MCF 10A (cell line): ENCODE results near the gene SLAMF1. TPM values are rescaled to one million over a fixed set of nuclear protein-coding genes. Genes with fewer than 3 reads are reported as not detected.
"Not testable (repeated sequence)": the region's sequence is repeated elsewhere in the genome, so short reads cannot be mapped to it uniquely, and the experiment has no call there.

Experiments
- BruUV-seq: library from RNA; stranded (reverse); fragments of 400-500 nt; replicated peaks from 2 replicates; lab custom pipeline; 2021; lab: Mats Ljungman, UMichigan
- CTCF ChIA-PET: fragments of 300-600 bp; sonication (Branson Sonifier 250); formaldehyde crosslinking; extraction: SDS; loops from one replicate; lab custom pipeline; 2021; ENCODE audit warnings: antibody characterized with exemption, inconsistent platforms; lab: Yijun Ruan, JAX
- POLR2A ChIA-PET: fragments of 300-600, 350-650 bp; sonication (Branson Sonifier 250); formaldehyde crosslinking; extraction: SDS; loops from one replicate; lab custom pipeline; 2020; ENCODE audit warnings: antibody characterized with exemption, inconsistent platforms; lab: Yijun Ruan, JAX
- DNase-seq: peaks from one replicate; pipeline ENCODE4 v3.0.0-alpha.2; 2018; ENCODE audit not compliant: unreplicated experiment
- H3K27ac Mint-ChIP-seq: one replicate; pipeline ENCODE4 v1.8.0; 2022; ENCODE audit warnings: mild to moderate bottlenecking, low read depth, mixed read lengths; ENCODE audit not compliant: unreplicated experiment
- H3K27me3 Mint-ChIP-seq: one replicate; pipeline ENCODE4 v1.8.0; 2022; ENCODE audit warnings: mixed read lengths; ENCODE audit not compliant: insufficient read depth, unreplicated experiment
- H3K36me3 Mint-ChIP-seq: one replicate; pipeline ENCODE4 v1.8.0; 2022; ENCODE audit warnings: mild to moderate bottlenecking, moderate library complexity, mixed read lengths; ENCODE audit not compliant: insufficient read depth, unreplicated experiment
- H3K4me1 Mint-ChIP-seq: one replicate; pipeline ENCODE4 v1.8.0; 2022; ENCODE audit warnings: mixed read lengths; ENCODE audit not compliant: insufficient read depth, unreplicated experiment
- H3K4me3 Mint-ChIP-seq: one replicate; pipeline ENCODE4 v1.8.0; 2022; ENCODE audit warnings: mild to moderate bottlenecking, moderate library complexity, mixed read lengths; ENCODE audit not compliant: unreplicated experiment
- H3K9me3 Mint-ChIP-seq: one replicate; pipeline ENCODE4 v1.8.0; 2022; ENCODE audit warnings: mixed read lengths; ENCODE audit not compliant: unreplicated experiment
- CTCF ChIP-seq: fragments of 200-600 bp; IDR thresholded peaks from one replicate; pipeline ENCODE4 v1.8.0; 2022; ENCODE audit warnings: antibody characterized with exemption, mild to moderate bottlenecking; ENCODE audit not compliant: unreplicated experiment
- intact Hi-C: fragments of 100-400 bp; cut with micrococcal nuclease; formaldehyde crosslinking; loops from 2 replicates; pipeline ENCODE4 v1.14.1; 2022
- total RNA-seq: library from RNA; stranded (reverse); gene quantifications from 2 replicates; pipeline ENCODE4 v1.2.3, GENCODE V29; 2022

SLAMF1 gene
- total RNA-seq, 1 experiment from 2014 or later = not detected

- H3K27me3 Mint-ChIP-seq = peaks cover 41% of the 10 kb centered on the region
- H3K4me1 Mint-ChIP-seq = no peaks in the 10 kb centered on the region
- ChIA-PET POLR2A (no interaction called here), CTCF (interaction anchor here (0.6 to 1.4 kb wide), 3 partner anchors 19 to 105 kb away, joined by 3 read pairs; no protein-coding TSS in a partner anchor)
- H3K9me3 Mint-ChIP-seq = peaks cover 3% of the 10 kb centered on the region
- intact Hi-C loops = no loop called here
- BruUV-seq = no TSS peak
- no peak overlapping the region for H3K27ac Mint-ChIP-seq
- no peak for DNase-seq
- H3K36me3 Mint-ChIP-seq = no peaks in the 10 kb centered on the region
- no peak for TF ChIP-seq CTCF
- H3K4me3 Mint-ChIP-seq = no peak overlapping the region
These were observed 81.3 kb downstream of the SLAMF1 start for GRCh38 chr1:160565564-160565963.

GRCh38 chr1:160563230-160563629, 83.6 kb downstream of the SLAMF1 start:
- H3K9me3 Mint-ChIP-seq = peaks cover 16% of the 10 kb centered on the region
- H3K4me1 Mint-ChIP-seq, POLR2A ChIA-PET, H3K36me3 Mint-ChIP-seq, BruUV-seq, DNase-seq, H3K27ac Mint-ChIP-seq, intact Hi-C loops, H3K4me3 Mint-ChIP-seq: not testable (repeated sequence)
- peaks cover 52% of the 10 kb centered on the region for H3K27me3 Mint-ChIP-seq
- CTCF ChIA-PET = interaction anchor here (0.5 to 1.6 kb wide), 3 partner anchors 11 to 134 kb away, joined by 4 to 5 read pairs (median 4); no protein-coding TSS in a partner anchor

- H3K36me3 Mint-ChIP-seq, POLR2A ChIA-PET, H3K4me3 Mint-ChIP-seq, DNase-seq, H3K27ac Mint-ChIP-seq, H3K4me1 Mint-ChIP-seq, intact Hi-C loops, BruUV-seq: not testable (repeated sequence)
- Mint-ChIP-seq H3K27me3 (peaks cover 54% of the 10 kb centered on the region), H3K9me3 (peaks cover 16% of the 10 kb centered on the region)
- CTCF ChIA-PET = interaction anchor here (0.7 to 1.6 kb wide), 4 partner anchors 12 to 134 kb away, joined by 3 to 5 read pairs (median 4); no protein-coding TSS in a partner anchor
These were observed 84.1 kb downstream of the SLAMF1 start for GRCh38 chr1:160562745-160563144.

- no peak for DNase-seq
- TF ChIP-seq CTCF = no peak
- ChIA-PET CTCF (interaction anchor here (0.6 to 1.1 kb wide), 4 partner anchors 13 to 153 kb away, joined by 3 to 5 read pairs (median 3); no protein-coding TSS in a partner anchor), POLR2A (no interaction called here)
- no TSS peak for BruUV-seq
- intact Hi-C loops = no loop called here
- Mint-ChIP-seq H3K27ac (no peak overlapping the region), H3K9me3 (peaks cover 16% of the 10 kb centered on the region), H3K27me3 (peaks cover 67% of the 10 kb centered on the region), H3K36me3 (no peaks in the 10 kb centered on the region), H3K4me3 (no peak overlapping the region), H3K4me1 (peaks cover 8% of the 10 kb centered on the region)
These were observed 86.0 kb downstream of the SLAMF1 start for GRCh38 chr1:160560806-160561205.

GRCh38 chr1:160560045-160560705, 86.7 kb downstream of the SLAMF1 start:
- Mint-ChIP-seq H3K27me3 (peaks cover 73% of the 10 kb centered on the region), H3K4me1 (peaks cover 8% of the 10 kb centered on the region), H3K27ac (no peak overlapping the region), H3K36me3 (no peaks in the 10 kb centered on the region), H3K4me3 (no peak overlapping the region), H3K9me3 (peaks cover 16% of the 10 kb centered on the region)
- TF ChIP-seq CTCF = no peak
- intact Hi-C loops = no loop called here
- ChIA-PET CTCF (interaction anchor here (0.6 to 0.8 kb wide), 2 partner anchors 12 to 27 kb away, joined by 3 to 5 read pairs; no protein-coding TSS in a partner anchor), POLR2A (no interaction called here)
- no TSS peak for BruUV-seq
- no peak for DNase-seq

GRCh38 chr1:160559437-160559836, 87.4 kb downstream of the SLAMF1 start:
- H3K4me1 Mint-ChIP-seq, H3K4me3 Mint-ChIP-seq, BruUV-seq, intact Hi-C loops, POLR2A ChIA-PET, H3K36me3 Mint-ChIP-seq, DNase-seq, H3K27ac Mint-ChIP-seq: not testable (repeated sequence)
- H3K27me3 Mint-ChIP-seq = peaks cover 73% of the 10 kb centered on the region
- CTCF ChIA-PET = interaction anchor here (0.7 to 1.0 kb wide), 2 partner anchors 49 to 117 kb away, joined by 3 read pairs; no protein-coding TSS in a partner anchor
- H3K9me3 Mint-ChIP-seq = peaks cover 16% of the 10 kb centered on the region
